Esophagus muscularis mucosa (tissue), 3 donors: ENCODE measurements around the gene ZNF324B.

Source experiments
- POLR2A ChIP-seq: fragments of 450-650 bp; IDR thresholded peaks from one replicate; pipeline ENCODE4 v1.6.1; 2017; ENCODE audit warnings: antibody characterized with exemption, moderate library complexity, mild to moderate bottlenecking, low read depth
- POLR2AphosphoS5 ChIP-seq, 2 donors: sonication (generic); formaldehyde crosslinking; IDR thresholded peaks; one replicate each; pipeline ENCODE4 v1.6.1; 2017; ENCODE audit warnings: antibody characterized with exemption in 2 of 2
- TF ChIP-seq, protein P1 (sequence below), 3 experiments: fragments of 200-600 bp in 2 of 3; fragments of 450-650 bp in 1 of 3; sonication (generic) in 2 of 3; IDR thresholded peaks; one replicate each; pipeline ENCODE4 v1.5.1; 2017 to 2019; ENCODE audit warnings: antibody characterized with exemption in 3 of 3, mild to moderate bottlenecking in 2 of 3, moderate library complexity in 1 of 3

DNA sequence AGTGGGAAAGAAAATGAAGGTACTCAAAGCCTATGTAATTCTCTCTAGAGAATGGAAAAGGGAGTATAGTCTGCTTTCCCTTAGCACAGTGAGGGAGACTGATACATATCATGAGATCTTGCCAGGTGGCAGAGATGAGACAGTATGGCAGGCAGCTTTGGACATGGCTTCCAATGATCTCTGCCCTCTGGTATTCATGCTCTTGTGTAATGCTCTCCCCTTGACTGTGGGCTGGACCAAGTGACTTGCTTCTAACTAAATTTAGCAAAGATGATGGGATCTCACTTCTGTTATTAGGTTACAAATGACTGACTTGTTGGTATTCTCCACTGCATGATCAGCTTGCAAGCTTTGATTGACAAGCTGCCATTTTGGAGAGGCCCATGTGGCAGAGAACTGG, 21.7 kb upstream of the ZNF324B start:
- TF ChIP-seq POLR2A: no peak
- no peak for TF ChIP-seq POLR2AphosphoS5 (IDR thresholded peaks at IDR 0.05)
- TF ChIP-seq, protein P1, sequence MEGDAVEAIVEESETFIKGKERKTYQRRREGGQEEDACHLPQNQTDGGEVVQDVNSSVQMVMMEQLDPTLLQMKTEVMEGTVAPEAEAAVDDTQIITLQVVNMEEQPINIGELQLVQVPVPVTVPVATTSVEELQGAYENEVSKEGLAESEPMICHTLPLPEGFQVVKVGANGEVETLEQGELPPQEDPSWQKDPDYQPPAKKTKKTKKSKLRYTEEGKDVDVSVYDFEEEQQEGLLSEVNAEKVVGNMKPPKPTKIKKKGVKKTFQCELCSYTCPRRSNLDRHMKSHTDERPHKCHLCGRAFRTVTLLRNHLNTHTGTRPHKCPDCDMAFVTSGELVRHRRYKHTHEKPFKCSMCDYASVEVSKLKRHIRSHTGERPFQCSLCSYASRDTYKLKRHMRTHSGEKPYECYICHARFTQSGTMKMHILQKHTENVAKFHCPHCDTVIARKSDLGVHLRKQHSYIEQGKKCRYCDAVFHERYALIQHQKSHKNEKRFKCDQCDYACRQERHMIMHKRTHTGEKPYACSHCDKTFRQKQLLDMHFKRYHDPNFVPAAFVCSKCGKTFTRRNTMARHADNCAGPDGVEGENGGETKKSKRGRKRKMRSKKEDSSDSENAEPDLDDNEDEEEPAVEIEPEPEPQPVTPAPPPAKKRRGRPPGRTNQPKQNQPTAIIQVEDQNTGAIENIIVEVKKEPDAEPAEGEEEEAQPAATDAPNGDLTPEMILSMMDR (IDR thresholded peaks at IDR 0.05): no peak
